ENCODE data around the gene ADAM19. TPM values are rescaled to one million over a fixed set of nuclear protein-coding genes. Genes with fewer than 3 reads are reported as not detected.

The ADAM19 gene
- polyA plus RNA-seq, 3 donors from 2014 or later: 0.03 to 0.10 TPM; not detected in 1

DNA sequence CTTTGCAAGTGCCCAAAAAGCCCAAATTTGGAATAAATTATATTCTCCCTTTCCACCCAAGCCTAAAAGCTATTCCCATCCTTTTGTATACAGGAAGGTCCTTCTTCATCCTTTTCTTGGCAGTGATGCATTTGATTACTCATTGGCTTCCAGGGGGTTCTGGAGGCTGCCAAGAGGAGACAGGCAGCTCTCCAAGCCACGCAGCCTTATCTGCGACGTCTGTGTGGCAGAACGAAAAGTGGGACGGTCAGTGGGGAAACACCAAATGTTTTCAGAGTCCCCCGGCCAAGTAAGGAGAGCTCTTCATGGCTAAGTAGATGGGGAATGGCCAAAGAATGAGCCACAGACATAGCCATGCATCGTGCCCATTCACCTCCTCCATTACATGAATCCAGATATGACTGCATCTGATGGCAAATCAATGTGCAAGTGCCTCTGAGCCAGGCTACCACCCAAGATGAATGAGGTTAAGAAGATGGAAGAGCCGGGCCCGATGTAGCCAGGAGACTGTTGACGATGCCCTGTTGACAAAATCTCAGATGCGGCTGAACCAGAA is 12.1 kb downstream of the ADAM19 start:
- Mint-ChIP-seq H3K9me3 (no peaks in the 10 kb centered on the region), H3K36me3 (no peaks in the 10 kb centered on the region), H3K4me1 (no peaks in the 10 kb centered on the region), H3K4me3 (no peak overlapping the region), H3K27me3 (ENCODE audit: low read depth in 3 of 3) (peaks cover 0 to 6% (median 5%) of the 10 kb centered on the region in 3 donors), H3K27ac (no peak overlapping the region)
- no peak for DNase-seq

- H3K27me3 Mint-ChIP-seq (ENCODE audit: low read depth in 3 of 3): peaks cover 0 to 6% (median 0%) of the 10 kb centered on the region in 3 donors
- H3K9me3 Mint-ChIP-seq: no peaks in the 10 kb centered on the region
- DNase-seq: no peak
- no peak overlapping the region for H3K27ac Mint-ChIP-seq
- no peaks in the 10 kb centered on the region for H3K36me3 Mint-ChIP-seq
- H3K4me3 Mint-ChIP-seq: no peak overlapping the region
- no peaks in the 10 kb centered on the region for H3K4me1 Mint-ChIP-seq
Observed at GRCh38 chr5:157562111-157562581, 13.4 kb downstream of the ADAM19 start.

DNA sequence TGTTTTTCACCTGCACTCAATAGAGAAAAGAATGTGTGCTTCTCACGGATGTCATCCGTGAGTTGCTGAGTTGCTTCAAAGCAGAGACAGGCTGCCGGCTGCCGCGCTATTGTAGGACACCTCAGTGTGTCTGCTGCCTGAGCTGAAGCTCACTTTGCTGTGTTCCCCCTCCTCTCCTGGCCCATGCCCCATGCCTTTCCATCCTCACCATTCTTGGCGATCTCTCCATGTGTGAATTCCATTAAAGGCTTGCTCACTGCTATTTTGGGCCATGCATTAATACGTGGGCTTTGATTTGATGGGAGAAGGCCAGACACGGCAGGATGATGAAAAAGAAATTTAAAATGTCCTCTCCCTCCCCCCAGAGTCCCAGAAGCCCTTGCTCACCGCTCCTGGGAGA is 14.5 kb downstream of the ADAM19 start:
- Mint-ChIP-seq H3K36me3 (no peaks in the 10 kb centered on the region), H3K9me3 (no peaks in the 10 kb centered on the region), H3K27me3 (ENCODE audit: low read depth in 3 of 3) (peaks cover 0 to 6% (median 0%) of the 10 kb centered on the region in 3 donors), H3K4me1 (no peaks in the 10 kb centered on the region), H3K4me3 (no peak overlapping the region), H3K27ac (no peak overlapping the region)
- no peak for DNase-seq

- Mint-ChIP-seq H3K27me3 (ENCODE audit: low read depth in 3 of 3) (peaks cover 0 to 6% (median 2%) of the 10 kb centered on the region in 3 donors), H3K4me1 (no peaks in the 10 kb centered on the region), H3K9me3 (no peaks in the 10 kb centered on the region), H3K36me3 (no peaks in the 10 kb centered on the region), H3K4me3 (no peak overlapping the region), H3K27ac (no peak overlapping the region)
- DNase-seq: no peak
Observed at GRCh38 chr5:157559301-157559700, 16.3 kb downstream of the ADAM19 start.

GRCh38 chr5:157558681-157559080 is 16.9 kb downstream of the ADAM19 start:
- H3K4me3 Mint-ChIP-seq: no peak overlapping the region
- no peaks in the 10 kb centered on the region for H3K4me1 Mint-ChIP-seq
- H3K36me3 Mint-ChIP-seq: no peaks in the 10 kb centered on the region
- H3K27me3 Mint-ChIP-seq (ENCODE audit: low read depth in 3 of 3): peaks cover 0 to 6% (median 2%) of the 10 kb centered on the region in 3 donors
- H3K9me3 Mint-ChIP-seq: no peaks in the 10 kb centered on the region
- H3K27ac Mint-ChIP-seq: no peak overlapping the region
- no peak for DNase-seq

DNA sequence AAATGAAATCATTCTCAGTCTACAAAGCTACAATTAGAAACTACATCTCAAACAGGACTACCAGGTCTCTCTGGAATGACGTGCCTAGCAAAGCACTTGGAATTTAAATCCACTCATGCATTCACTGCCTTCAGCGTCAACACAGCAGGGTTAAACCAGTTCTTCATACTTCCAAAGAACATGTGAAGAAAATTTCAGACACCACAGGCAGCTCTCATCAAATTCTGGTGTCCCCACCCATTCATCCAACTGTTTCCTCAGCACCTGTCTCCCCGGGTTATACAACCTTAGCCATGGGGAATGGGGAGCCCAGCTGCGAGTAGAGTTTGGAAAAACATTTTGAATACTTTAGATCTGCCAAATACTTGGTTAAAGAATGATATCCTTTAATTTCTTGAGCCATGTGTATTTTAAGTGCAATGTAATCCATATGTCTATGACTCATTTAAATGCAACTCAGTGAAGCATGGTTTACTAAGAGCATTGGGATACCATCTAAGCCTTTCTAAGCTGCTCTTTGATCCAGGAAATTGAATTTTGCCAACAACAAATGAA is 17.5 kb downstream of the ADAM19 start:
- DNase-seq: no peak
- peaks cover 0 to 6% (median 2%) of the 10 kb centered on the region in 3 donors for H3K27me3 Mint-ChIP-seq (ENCODE audit: low read depth in 3 of 3)
- no peaks in the 10 kb centered on the region for H3K36me3 Mint-ChIP-seq
- H3K9me3 Mint-ChIP-seq: no peaks in the 10 kb centered on the region
- H3K4me3 Mint-ChIP-seq: no peak overlapping the region
- H3K4me1 Mint-ChIP-seq: no peaks in the 10 kb centered on the region
- no peak overlapping the region for H3K27ac Mint-ChIP-seq

DNA sequence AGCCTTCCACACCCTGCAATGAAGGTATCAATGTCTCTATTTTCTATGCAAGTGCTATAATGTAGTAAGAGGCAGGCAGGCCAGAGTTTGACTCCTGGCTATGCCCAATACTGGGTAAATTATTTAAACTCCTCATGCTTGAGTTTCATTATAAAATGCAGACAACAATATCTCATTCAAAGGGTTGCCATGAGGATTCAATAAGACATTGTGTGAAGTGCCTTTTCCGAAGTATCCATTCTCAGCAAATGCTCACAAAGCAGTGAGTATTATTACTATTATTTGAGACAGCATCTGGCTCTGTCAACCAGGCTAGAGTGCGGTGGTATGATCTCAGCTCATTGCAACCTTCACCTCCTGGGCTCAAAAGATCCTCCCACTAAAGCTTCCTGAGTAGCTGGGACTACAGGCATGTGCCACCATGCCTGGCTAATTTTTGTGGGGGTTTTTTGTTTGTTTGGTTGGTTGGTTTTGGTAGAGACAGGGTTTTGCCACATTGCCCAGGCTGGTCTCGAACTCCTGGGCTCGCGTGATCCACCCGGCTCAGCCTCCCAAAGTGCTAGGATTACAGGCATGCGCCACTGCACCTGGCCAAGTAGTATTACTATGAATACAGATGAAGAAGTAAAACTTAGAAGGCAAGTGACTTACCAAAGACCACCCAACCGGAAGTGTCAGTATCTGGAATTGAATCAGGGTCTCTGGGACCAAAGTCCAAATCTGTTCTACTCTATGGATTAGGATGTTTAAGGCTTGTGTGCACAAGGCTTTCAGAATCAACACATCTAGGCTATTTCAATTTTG is 18.8 kb downstream of the ADAM19 start:
- Mint-ChIP-seq H3K4me3 (no peak overlapping the region), H3K27ac (no peak overlapping the region), H3K4me1 (no peaks in the 10 kb centered on the region), H3K9me3 (no peaks in the 10 kb centered on the region), H3K36me3 (no peaks in the 10 kb centered on the region), H3K27me3 (ENCODE audit: low read depth in 3 of 3) (peaks cover 0 to 4% (median 2%) of the 10 kb centered on the region in 3 donors)
- DNase-seq: no peak

DNA sequence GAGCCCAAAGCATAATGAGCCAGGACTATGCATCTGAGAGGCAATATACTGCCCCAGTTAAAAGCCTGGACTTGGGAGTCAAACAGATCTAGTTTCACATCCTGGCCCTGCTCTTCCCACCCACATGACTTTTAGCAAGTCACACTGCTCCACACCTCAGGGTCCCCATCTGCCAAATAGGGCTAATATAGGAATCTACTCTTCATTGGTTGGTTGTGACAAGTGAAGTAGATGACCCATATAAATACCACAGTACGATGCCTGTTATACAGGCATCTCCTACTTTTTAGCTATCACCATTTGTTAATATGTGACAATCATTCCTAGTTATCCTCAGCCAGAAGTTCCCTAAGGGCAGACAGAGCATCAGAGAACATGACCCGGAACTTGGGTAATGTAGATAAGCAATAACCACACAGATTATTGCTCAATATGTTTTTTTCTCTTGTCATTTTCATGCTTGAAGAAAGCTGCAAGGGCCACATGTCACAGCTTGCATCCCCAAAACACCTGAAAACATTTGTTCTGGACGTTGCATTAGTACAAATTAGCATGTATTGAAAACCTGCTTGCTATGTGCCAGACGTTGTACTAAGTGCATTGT is 20.4 kb downstream of the ADAM19 start:
- no peak overlapping the region for H3K27ac Mint-ChIP-seq
- H3K4me3 Mint-ChIP-seq: no peak overlapping the region
- no peak for DNase-seq
- peaks cover 0 to 2% (median 1%) of the 10 kb centered on the region in 3 donors for H3K27me3 Mint-ChIP-seq (ENCODE audit: low read depth in 3 of 3)
- H3K4me1 Mint-ChIP-seq: no peaks in the 10 kb centered on the region
- H3K36me3 Mint-ChIP-seq: no peaks in the 10 kb centered on the region
- H3K9me3 Mint-ChIP-seq: peaks cover 0 to 4% (median 0%) of the 10 kb centered on the region in 6 donors

DNA sequence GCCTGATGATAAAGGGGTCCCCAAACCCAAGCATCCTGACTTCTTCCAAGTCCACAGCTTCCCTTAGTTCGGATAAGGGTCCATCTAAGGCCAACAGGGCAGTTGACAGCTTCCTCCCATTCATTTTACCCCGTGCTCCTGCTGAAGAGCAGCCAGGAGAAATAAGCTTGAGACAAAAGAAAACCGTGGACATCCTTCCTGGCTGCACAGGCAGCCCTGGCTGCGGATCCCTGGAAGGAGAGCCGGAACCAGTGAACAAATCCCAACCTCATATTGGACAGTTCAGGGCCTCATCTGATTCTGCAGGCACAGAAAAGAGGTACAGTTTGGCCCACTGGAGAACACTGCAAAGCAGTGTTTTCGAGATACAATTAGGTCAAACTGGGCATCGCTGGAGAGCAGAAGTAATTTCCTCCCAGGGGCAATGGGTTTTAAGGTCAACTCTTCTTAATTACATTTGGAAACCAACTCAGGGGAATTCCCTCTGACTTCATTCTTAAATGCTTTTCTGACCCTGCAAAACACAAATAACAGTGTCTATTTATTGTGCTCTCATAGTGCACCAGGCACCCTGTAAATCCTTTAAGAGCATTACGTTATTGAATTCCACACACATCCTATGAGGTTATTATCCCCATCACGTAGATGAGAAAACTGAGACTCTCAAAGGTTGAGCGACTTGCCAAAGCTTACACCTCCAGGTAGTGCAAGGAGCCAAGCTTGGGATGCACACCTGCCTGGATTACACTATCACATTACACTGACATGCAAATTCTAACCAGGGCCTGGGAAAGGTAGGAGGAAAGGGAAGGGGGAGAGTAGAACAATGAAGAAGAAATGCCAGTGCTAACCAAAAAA is 21.2 kb downstream of the ADAM19 start:
- H3K27ac Mint-ChIP-seq: no peak overlapping the region
- H3K9me3 Mint-ChIP-seq: peaks cover 0 to 4% (median 0%) of the 10 kb centered on the region in 6 donors
- H3K4me1 Mint-ChIP-seq: no peaks in the 10 kb centered on the region
- peaks cover 0 to 2% (median 0%) of the 10 kb centered on the region in 3 donors for H3K36me3 Mint-ChIP-seq
- H3K4me3 Mint-ChIP-seq: no peak overlapping the region
- peaks cover 1 to 2% (median 1%) of the 10 kb centered on the region in 3 donors for H3K27me3 Mint-ChIP-seq (ENCODE audit: low read depth in 3 of 3)
- no peak for DNase-seq

DNA sequence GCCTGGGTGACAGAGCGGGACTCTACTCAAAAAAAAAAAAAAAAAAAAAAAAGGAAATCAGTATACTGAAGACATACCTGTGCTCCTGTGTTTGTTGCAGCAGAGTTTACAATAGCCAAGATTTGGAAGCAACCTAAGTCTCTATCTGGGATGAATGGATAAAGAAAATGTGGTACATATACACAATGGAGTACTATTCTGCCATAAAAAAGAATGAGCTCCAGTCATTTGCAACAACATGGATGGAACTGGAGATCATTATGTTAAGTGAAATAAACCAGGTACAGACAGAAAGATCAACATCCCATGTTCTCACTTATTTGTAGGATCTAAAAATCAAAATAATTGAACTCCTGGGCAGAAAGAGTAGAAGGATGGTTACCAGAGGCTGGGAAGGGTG is 22.9 kb downstream of the ADAM19 start:
- H3K27ac Mint-ChIP-seq: no peak overlapping the region
- DNase-seq: no peak
- H3K4me1 Mint-ChIP-seq: no peaks in the 10 kb centered on the region
- peaks cover 2 to 4% (median 2%) of the 10 kb centered on the region in 3 donors for H3K27me3 Mint-ChIP-seq (ENCODE audit: low read depth in 3 of 3)
- no peak overlapping the region for H3K4me3 Mint-ChIP-seq
- H3K36me3 Mint-ChIP-seq: peaks cover 0 to 8% (median 0%) of the 10 kb centered on the region in 3 donors
- peaks cover 0 to 4% (median 0%) of the 10 kb centered on the region in 6 donors for H3K9me3 Mint-ChIP-seq

- H3K4me1 Mint-ChIP-seq: no peaks in the 10 kb centered on the region
- H3K9me3 Mint-ChIP-seq: peaks cover 0 to 4% (median 0%) of the 10 kb centered on the region in 6 donors
- H3K27ac Mint-ChIP-seq: no peak overlapping the region
- DNase-seq: no peak
- H3K27me3 Mint-ChIP-seq (ENCODE audit: low read depth in 3 of 3): peaks cover 0 to 4% (median 2%) of the 10 kb centered on the region in 3 donors
- peaks cover 0 to 9% (median 0%) of the 10 kb centered on the region in 3 donors for H3K36me3 Mint-ChIP-seq
- no peak overlapping the region for H3K4me3 Mint-ChIP-seq
Observed at GRCh38 chr5:157550663-157551062, 24.9 kb downstream of the ADAM19 start.

- Mint-ChIP-seq H3K36me3 (peaks cover 0 to 9% (median 0%) of the 10 kb centered on the region in 3 donors), H3K4me1 (no peaks in the 10 kb centered on the region), H3K27me3 (ENCODE audit: low read depth in 3 of 3) (peaks cover 0 to 4% (median 2%) of the 10 kb centered on the region in 3 donors), H3K27ac (no peak overlapping the region), H3K4me3 (no peak overlapping the region), H3K9me3 (peaks cover 0 to 4% (median 0%) of the 10 kb centered on the region in 6 donors)
- no peak for DNase-seq
Observed at GRCh38 chr5:157549954-157550549, 25.5 kb downstream of the ADAM19 start.

- peaks cover 0 to 4% (median 2%) of the 10 kb centered on the region in 3 donors for H3K27me3 Mint-ChIP-seq (ENCODE audit: low read depth in 3 of 3)
- H3K4me3 Mint-ChIP-seq: no peak overlapping the region
- peaks cover 0 to 9% (median 0%) of the 10 kb centered on the region in 3 donors for H3K36me3 Mint-ChIP-seq
- H3K9me3 Mint-ChIP-seq: peaks cover 0 to 4% (median 0%) of the 10 kb centered on the region in 6 donors
- H3K4me1 Mint-ChIP-seq: peaks cover 0 to 7% of the 10 kb centered on the region in 2 donors
- no peak overlapping the region for H3K27ac Mint-ChIP-seq
- no peak for DNase-seq
Observed at GRCh38 chr5:157549283-157549629, 26.3 kb downstream of the ADAM19 start.
